HEK293 (cell line): ENCODE results near the gene MMP11.

Experiments used
- SCRT2 ChIP-seq: fragments of 450-650 bp; formaldehyde crosslinking; IDR thresholded peaks from 2 replicates; pipeline ENCODE4 v1.5.1; 2016; ENCODE audit warnings: missing biosample characterization, missing genetic modification characterization
- ZNF23 ChIP-seq: fragments of 450-650 bp; formaldehyde crosslinking; IDR thresholded peaks from 2 replicates; pipeline ENCODE4 v1.5.1; 2016; ENCODE audit warnings: missing biosample characterization, missing genetic modification characterization, borderline replicate concordance
- ZNF280D ChIP-seq: fragments of 450-650 bp; formaldehyde crosslinking; IDR thresholded peaks from 2 replicates; pipeline ENCODE4 v1.5.1; 2016; ENCODE audit warnings: missing biosample characterization, missing genetic modification characterization
- TF ChIP-seq, protein P1 (sequence below): fragments of 450-650 bp; formaldehyde crosslinking; IDR thresholded peaks from 2 replicates; pipeline ENCODE4 v1.5.1; 2016; ENCODE audit warnings: missing biosample characterization, missing genetic modification characterization

DNA sequence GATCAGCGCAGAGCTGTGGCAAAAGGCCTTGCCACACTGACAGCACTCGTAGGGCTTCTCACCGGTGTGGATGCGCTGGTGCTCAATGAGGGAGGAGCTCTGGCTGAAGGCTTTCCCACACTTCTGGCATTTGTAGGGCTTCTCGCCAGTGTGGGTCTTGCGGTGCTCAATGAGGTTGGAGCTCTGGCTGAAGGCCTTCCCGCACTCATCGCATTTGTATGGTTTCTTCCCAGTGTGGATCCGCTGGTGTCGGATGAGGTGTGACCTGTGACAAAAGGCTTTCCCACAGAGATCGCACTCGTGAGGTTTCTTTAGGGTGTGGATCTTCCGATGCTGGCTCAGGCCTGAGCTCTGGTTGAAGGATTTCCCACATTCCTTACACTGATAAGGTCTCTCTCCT is 28.6 kb upstream of the MMP11 start:
- TF ChIP-seq, protein P1, sequence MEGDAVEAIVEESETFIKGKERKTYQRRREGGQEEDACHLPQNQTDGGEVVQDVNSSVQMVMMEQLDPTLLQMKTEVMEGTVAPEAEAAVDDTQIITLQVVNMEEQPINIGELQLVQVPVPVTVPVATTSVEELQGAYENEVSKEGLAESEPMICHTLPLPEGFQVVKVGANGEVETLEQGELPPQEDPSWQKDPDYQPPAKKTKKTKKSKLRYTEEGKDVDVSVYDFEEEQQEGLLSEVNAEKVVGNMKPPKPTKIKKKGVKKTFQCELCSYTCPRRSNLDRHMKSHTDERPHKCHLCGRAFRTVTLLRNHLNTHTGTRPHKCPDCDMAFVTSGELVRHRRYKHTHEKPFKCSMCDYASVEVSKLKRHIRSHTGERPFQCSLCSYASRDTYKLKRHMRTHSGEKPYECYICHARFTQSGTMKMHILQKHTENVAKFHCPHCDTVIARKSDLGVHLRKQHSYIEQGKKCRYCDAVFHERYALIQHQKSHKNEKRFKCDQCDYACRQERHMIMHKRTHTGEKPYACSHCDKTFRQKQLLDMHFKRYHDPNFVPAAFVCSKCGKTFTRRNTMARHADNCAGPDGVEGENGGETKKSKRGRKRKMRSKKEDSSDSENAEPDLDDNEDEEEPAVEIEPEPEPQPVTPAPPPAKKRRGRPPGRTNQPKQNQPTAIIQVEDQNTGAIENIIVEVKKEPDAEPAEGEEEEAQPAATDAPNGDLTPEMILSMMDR (tag by site-specific recombination), result no peak
- TF ChIP-seq ZNF280D (tag by site-specific recombination) (no peak), SCRT2 (tag by site-specific recombination) (no peak), ZNF23 (no peak)
